NCI-H82 treated with DMSO at 0.1 percent for 48 hours (cell line): ENCODE results near the gene EYS.

Experiments
- DNase-seq: peaks from one replicate; lab custom pipeline; 2025; ENCODE audit not compliant: unreplicated experiment; lab: John Stamatoyannopoulos, UW

The EYS gene

GRCh38 chr6:64679416-64679815, 1027.6 kb downstream of the EYS start:
- DNase-seq = no peak

- DNase-seq = no peak
Measured at GRCh38 chr6:64672651-64673050, 1034.4 kb downstream of the EYS start.

GRCh38 chr6:64672131-64672530, 1034.9 kb downstream of the EYS start:
- DNase-seq = no peak

GRCh38 chr6:64665137-64665536, 1041.9 kb downstream of the EYS start:
- no peak for DNase-seq

- no peak for DNase-seq
Measured at GRCh38 chr6:64664480-64664879, 1042.5 kb downstream of the EYS start.

GRCh38 chr6:64644024-64644423, 1063.0 kb downstream of the EYS start:
- no peak for DNase-seq

- DNase-seq = no peak
Measured at GRCh38 chr6:64630901-64631300, 1076.1 kb downstream of the EYS start.

- DNase-seq = no peak
Measured at GRCh38 chr6:64622944-64623343, 1084.1 kb downstream of the EYS start.

- DNase-seq = no peak
Measured at GRCh38 chr6:64602993-64603392, 1104.0 kb downstream of the EYS start.

GRCh38 chr6:64591676-64592036, 1115.4 kb downstream of the EYS start:
- no peak for DNase-seq

- DNase-seq = no peak
Measured at GRCh38 chr6:64590965-64591675, 1115.9 kb downstream of the EYS start.

- DNase-seq = no peak
Measured at GRCh38 chr6:64589961-64590360, 1117.1 kb downstream of the EYS start.

- no peak for DNase-seq
Measured at GRCh38 chr6:64580346-64580745, 1126.7 kb downstream of the EYS start.

GRCh38 chr6:64553249-64553786, 1153.7 kb downstream of the EYS start:
- no peak for DNase-seq

- no peak for DNase-seq
Measured at GRCh38 chr6:64547594-64548268, 1159.3 kb downstream of the EYS start.

- no peak for DNase-seq
Measured at GRCh38 chr6:64539917-64540316, 1167.1 kb downstream of the EYS start.

- no peak for DNase-seq
Measured at GRCh38 chr6:64538722-64539121, 1168.3 kb downstream of the EYS start.

GRCh38 chr6:64527899-64528298, 1179.1 kb downstream of the EYS start:
- no peak for DNase-seq

- DNase-seq = no peak
Measured at GRCh38 chr6:64522859-64523258, 1184.2 kb downstream of the EYS start.

GRCh38 chr6:64520050-64520449, 1187.0 kb downstream of the EYS start:
- DNase-seq = no peak

- no peak for DNase-seq
Measured at GRCh38 chr6:64516393-64516792, 1190.6 kb downstream of the EYS start.

- no peak for DNase-seq
Measured at GRCh38 chr6:64507661-64508060, 1199.4 kb downstream of the EYS start.

GRCh38 chr6:64505312-64505711, 1201.7 kb downstream of the EYS start:
- no peak for DNase-seq
